GM13977 (cell line): Measurements from ENCODE around the gene KCP.

Experiments used
- DNase-seq: peaks from one replicate; pipeline ENCODE4 v3.0.0; 2012; ENCODE audit warnings: low spot score
- in situ Hi-C: fragments of 300-500 bp; cut with MboI; formaldehyde crosslinking; loops from one replicate; pipeline ENCODE4 v1.12.0; 2022; ENCODE audit warnings: low sequenced_read_pairs, low pct_unique_long_range_greater_than_20kb, mixed read lengths, inconsistent platforms; ENCODE audit not compliant: unreplicated experiment
- TF ChIP-seq, protein P1 (sequence below): IDR thresholded peaks from 2 replicates; pipeline ENCODE4 v1.5.1; 2012; ENCODE audit warnings: mild to moderate bottlenecking, control low read depth; ENCODE audit not compliant: insufficient read depth; ENCODE audit errors: extremely low read depth, missing control alignments

The KCP gene

DNA sequence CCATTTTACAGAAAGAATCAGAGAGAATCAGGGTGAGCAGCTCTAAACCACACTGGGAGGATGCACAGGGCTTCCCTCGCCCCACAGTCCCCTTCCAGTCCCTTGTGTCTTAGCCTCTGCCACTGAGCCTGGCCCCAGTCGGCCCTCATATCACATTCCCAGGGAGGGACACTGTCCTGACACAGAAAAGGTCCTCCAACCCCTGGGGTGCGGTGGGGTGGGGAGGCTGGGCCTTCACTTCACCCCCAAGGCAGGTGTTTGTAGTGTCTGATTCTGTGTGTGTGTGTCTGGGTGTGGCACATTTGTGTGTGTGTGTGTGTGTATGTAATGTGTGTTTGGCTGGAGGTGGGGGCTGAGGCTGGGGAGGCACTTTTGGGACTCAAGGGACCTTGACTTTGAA, 1.8 kb upstream of the KCP start:
- DNase-seq: no peak
- in situ Hi-C loops: no loop called here
- TF ChIP-seq, protein P1, sequence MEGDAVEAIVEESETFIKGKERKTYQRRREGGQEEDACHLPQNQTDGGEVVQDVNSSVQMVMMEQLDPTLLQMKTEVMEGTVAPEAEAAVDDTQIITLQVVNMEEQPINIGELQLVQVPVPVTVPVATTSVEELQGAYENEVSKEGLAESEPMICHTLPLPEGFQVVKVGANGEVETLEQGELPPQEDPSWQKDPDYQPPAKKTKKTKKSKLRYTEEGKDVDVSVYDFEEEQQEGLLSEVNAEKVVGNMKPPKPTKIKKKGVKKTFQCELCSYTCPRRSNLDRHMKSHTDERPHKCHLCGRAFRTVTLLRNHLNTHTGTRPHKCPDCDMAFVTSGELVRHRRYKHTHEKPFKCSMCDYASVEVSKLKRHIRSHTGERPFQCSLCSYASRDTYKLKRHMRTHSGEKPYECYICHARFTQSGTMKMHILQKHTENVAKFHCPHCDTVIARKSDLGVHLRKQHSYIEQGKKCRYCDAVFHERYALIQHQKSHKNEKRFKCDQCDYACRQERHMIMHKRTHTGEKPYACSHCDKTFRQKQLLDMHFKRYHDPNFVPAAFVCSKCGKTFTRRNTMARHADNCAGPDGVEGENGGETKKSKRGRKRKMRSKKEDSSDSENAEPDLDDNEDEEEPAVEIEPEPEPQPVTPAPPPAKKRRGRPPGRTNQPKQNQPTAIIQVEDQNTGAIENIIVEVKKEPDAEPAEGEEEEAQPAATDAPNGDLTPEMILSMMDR: no peak

DNA sequence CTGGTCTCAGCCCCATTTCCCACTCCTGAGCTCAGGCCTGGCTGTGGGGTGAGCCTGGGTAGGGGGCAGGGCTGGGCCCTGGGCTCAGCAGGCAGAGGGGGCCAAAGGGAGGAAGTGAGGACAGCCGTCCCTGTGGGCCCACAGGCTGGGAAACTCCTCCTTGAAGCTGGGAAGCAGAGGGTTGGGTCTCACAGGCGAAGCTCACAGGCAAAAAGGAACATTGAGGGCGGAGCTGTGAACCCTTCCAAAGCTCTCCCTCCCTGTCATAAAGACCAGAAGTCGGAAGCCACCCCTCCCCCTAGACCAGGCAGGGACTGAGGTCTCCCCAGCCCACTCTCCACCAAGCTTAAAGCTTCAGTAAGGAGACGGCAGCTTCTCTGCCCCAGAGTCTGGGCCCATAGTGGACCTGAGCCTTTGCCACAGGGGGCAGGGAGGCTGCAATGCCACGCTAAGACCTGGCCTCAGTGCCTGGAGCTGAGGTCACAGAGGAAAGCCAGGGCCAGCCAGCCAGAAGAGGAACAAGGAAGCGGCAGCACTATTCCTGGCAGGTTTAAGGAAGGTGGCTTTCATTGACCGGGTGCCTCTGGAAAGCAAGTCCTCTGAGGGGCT, 1.0 kb upstream of the KCP start:
- in situ Hi-C loops: no loop called here
- TF ChIP-seq, protein P1: no peak
- no peak for DNase-seq

DNA sequence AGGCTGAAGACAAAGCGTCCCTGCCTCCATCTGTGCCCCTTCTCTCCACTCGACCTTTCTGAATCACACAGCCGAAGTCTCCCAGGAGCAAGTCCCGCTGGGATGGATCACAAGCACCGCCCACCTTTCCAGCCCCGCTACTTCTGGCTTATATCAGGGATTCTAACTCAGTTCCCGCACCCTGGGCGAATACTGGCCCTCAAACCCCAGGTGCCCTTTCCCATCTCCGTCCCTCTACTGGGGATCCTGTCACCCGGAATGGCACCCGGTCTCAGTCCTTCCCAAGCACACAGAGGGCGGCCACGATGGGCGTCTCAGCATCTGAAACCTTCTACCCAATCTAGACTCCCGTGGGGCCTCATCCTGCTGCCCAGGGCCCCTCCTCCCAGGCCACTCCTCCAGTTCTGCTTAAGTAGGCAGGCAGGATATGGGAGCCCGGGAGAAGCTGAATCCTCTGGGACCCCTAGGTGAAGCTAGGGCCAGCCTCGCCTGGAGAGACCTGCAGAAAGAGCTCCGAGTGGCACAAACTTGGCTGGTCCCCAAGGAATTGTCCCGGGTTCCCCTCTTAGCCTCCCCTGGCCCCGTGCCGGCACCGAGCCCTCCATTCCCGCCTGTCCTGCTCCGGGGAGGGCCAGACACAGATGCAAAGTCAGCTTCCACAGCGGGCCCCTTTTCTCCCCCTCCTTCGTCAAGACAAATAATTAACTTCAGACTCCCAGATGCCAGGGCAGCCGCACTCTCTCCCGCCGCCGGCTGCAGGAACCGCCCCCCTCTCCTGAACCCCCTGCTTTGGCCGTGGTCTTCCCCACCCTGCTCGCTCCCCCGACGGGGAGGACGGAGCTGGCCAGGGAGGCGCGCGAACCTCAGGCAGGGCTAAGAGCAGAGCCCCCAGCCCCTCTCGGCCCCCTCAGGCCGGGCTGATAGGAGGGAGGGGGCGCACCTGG, 612 bp downstream of the KCP start:
- no peak for DNase-seq
- in situ Hi-C loops: loop anchor here (10.0 kb wide), 1 partner anchor 175 kb away; no protein-coding TSS in a partner anchor
- TF ChIP-seq, protein P1: no peak

DNA sequence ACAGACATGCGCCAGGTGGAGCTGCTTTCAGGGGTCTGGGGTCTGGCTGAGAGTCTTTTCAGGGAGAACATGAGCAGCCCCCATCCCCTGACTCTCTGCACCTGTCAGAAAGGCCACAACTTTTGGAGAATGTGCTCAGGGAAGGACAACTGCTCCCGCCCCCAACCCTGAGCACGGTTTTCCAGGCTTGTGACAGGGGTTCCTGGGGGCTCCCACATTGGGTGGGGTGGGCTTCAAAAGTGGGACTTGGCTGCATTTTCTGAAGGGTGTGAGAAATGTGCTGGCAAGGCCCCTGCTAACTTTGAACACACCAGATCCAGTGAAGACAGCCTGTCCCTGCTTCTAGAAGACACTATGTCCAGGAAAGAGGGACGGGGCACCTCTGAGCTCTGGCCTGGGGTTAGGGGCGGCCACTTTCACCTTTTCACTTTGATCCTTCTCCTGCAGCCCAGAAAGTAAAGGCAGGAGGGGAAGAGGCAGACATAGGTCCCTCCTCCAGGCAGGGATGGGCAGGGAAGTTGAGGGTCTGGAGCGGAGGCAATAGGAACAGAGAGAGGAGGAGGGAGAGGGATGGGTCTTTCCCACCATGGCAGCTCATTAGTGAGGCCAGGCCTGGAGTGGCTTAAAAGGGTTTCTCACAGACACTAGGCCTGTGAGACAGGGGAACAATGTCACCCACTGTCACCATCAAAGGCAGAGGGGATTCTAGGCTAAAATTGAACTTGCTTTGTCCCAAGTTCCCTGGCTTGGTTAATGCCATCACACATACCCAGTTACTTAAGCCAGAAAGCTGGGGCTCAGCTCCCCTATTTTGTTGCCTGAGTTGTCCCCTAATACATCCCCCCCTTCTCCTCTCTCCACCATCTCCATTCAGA, 1.5 kb downstream of the KCP start:
- in situ Hi-C loops: loop anchor here (10.0 kb wide), 1 partner anchor 176 kb away; no protein-coding TSS in a partner anchor
- TF ChIP-seq, protein P1: no peak
- no peak for DNase-seq

DNA sequence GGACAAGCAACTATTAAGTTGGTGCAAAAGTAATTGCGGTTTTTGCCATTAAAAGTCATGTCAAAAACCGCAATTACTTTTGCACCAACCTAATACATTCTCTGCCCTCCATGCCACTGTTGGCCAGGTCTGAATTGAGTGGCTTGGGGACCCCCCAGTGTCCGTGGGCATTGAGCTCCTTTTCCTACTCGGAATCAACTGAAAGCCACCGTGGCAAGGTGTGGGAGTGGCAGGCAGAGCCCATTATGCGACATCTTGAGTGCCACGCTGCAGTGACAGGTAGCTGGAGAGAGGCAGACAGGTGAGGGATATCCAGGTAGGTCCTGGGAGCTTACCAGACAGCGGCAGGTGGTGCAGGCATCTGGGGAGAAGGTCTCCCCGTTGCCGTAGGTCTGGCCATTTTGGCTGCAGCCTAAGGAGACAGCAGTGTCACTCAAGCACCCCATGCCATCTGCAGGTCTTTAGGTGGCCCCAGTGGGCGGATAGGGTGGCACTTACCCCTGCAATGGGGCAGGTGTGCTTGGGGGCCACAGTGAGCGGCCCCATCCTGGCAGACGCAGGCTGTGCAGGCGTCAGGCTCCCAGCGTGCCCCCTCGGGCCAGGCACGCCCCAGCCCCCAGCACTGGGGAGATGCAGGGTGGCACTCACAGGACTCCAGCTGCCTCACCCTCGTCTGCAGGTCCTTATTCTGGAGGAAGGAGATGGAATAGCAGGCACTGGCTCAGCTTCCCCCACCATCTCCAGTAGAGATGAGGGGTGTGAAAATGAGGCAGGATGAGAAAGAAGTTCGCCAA, 3.5 kb downstream of the KCP start:
- TF ChIP-seq, protein P1: no peak
- in situ Hi-C loops: loop anchor here (10.0 kb wide), 1 partner anchor 178 kb away; no protein-coding TSS in a partner anchor
- no peak for DNase-seq
